ENCODE data around the gene TUBA4A.

TUBA4A gene

GRCh38 chr2:219253753-219254589 lies at the start of gene TUBA4A:
TSS of gene TUBA4A (minus strand) at chr2:219253918. CDS start at chr2:219253858, 60 bp downstream.
- no peak for TF ChIP-seq CTCF (IDR thresholded peaks at IDR 0.05)

DNA sequence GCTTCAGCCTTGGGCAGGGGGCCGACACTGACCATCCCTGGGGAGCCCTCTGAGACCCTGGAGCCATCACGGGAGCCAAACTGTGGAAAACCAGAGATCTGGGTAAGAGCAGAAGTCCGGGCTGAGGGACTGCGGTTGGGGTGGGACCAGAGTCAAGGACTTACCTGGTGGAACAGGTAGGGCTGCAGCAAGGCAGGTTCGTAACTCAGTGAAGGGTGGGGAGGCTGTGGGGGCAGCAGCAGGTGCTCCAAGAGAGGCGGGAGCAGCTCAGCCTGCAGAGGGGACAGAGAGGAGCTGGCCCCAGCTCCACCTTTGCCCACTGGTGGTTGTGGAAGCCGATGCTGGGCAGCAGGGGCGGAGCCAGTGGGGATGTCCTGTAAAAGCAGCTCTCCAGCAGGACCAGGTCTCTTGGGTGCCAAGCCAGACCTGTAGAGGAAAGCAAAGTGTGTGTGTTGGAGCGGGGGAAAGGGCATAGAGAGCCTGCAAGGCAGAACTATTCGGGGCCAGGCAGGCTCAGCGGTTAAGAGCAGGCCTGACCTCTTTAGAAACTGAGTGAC lies 48.8 kb upstream of the TUBA4A start:
- TF ChIP-seq CTCF (IDR thresholded peaks at IDR 0.05): no peak

DNA sequence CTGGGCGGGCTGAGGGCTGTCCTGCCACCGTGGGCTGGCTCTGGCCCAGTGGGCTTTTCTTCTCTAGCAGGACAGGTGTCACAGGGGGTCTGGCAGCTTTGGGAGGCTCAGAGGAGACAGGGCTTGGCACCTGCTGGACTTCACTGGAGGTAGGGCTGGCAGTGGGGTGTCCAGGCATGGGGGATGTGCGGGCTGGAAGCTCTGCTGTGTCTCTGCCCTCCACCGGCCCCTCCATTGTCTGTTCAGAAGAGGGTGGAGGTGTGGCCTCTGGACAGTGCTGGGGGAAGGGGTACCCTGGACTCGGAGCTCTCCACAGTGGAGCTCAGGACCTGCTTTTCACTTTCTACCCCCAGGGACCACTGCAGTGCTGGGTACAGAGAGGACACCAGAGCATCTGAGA lies 46.3 kb upstream of the TUBA4A start:
- no peak for TF ChIP-seq CTCF (IDR thresholded peaks at IDR 0.05)

DNA sequence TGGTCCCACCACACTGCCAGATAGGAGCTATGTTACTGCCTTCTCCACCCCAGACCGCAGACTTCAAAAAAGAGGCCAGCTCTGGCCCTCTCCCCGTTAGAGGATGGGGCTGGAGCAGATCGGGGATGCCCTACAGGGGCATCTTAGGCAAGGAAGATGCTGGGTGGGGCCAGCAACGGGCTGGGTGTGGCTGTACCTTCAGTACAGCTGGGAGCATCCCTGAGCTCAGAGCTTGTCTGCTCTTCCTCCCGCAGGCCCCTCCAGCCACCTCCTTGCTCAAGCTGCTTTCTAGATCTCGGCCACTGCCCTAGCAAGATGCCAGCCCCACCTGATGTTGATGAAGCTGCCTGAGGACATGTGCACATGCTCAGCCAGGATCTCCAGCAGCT lies 45.6 kb upstream of the TUBA4A start:
- TF ChIP-seq CTCF (IDR thresholded peaks at IDR 0.05): no peak

- TF ChIP-seq CTCF (IDR thresholded peaks at IDR 0.05): peak; percentile 93
These were observed 45.1 kb upstream of the TUBA4A start for GRCh38 chr2:219298759-219299371.

GRCh38 chr2:219297766-219298456 lies 44.2 kb upstream of the TUBA4A start:
- TF ChIP-seq CTCF (IDR thresholded peaks at IDR 0.05): no peak

- TF ChIP-seq CTCF (IDR thresholded peaks at IDR 0.05): no peak
These were observed 43.1 kb upstream of the TUBA4A start for GRCh38 chr2:219296631-219297391.
